ENCODE data around the gene PTTG1.

The PTTG1 gene

DNA sequence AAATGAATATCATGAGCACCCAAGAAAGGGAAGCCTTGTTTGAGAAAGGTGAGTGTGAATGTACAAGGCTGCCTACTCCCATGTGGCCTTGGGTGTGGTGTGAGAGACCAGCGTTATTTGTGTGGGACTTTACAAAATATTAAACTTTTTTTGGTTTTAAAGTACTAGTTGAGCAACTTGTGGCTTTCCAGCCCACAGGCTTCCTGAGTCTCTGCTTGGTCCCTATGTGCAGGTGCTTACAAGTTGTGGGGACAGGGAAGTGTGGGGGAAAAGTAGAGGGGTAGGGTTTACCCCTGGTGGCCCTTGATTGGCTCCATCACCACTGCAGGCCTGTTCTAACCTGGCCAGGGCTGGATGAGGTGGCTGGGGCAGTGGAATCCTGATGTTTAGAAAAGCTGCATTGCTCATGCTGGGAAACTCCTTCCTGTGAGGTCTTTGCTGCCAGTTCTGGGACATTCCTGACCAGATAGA is 19.7 kb downstream of the PTTG1 start:
- TF ChIP-seq REST (IDR thresholded peaks at IDR 0.05; ENCODE audit: insufficient read depth in 1 of 2, low read depth in 2 of 2, low read length in 2 of 2) (no peak), SIN3A (IDR thresholded peaks at IDR 0.05; ENCODE audit: borderline replicate concordance, insufficient read depth, low read length) (no peak), FOXP2 (optimal IDR thresholded peaks at IDR 0.05; ENCODE audit: borderline replicate concordance, extremely low read depth, extremely low read length, insufficient read depth) (no peak), TAF1 (IDR thresholded peaks at IDR 0.05; ENCODE audit: borderline replicate concordance, insufficient read depth, low read length) (no peak), POLR2AphosphoS5 (IDR thresholded peaks at IDR 0.05; ENCODE audit: low read depth, low read length) (no peak)

DNA sequence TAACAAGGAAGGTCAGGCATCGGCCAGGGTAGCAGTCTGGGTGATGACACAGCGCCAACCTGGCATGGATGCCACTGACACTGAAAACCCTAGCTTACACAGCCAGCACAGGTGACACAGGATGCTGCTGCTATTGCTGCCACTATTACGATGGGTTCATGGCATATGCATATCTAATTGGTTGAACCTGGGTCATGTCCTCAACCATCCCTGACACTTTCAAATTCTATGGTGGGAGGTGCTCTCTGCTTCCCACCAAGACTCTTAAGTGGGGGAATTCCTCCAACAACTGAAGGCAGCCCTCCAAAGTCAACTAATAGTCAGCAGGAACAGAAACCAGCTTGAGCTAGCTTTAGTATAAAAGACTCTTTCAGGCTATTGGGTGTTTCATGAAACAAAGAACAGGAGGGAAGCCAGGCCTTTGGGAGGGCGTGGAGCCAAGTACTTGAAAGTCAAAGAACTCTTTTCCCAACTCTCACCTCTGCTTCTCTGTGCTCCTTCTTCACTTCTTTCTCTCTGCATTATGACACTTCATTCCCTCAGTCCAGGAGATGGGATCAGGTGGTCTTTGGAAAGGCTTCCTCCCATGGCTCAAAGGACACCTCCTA is 21.3 kb downstream of the PTTG1 start:
- TF ChIP-seq SIN3A (IDR thresholded peaks at IDR 0.05; ENCODE audit: borderline replicate concordance, insufficient read depth, low read length) (no peak), POLR2AphosphoS5 (IDR thresholded peaks at IDR 0.05; ENCODE audit: low read depth, low read length) (no peak), TAF1 (IDR thresholded peaks at IDR 0.05; ENCODE audit: borderline replicate concordance, insufficient read depth, low read length) (no peak), REST (IDR thresholded peaks at IDR 0.05; ENCODE audit: insufficient read depth in 1 of 2, low read depth in 2 of 2, low read length in 2 of 2) (no peak), FOXP2 (optimal IDR thresholded peaks at IDR 0.05; ENCODE audit: borderline replicate concordance, extremely low read depth, extremely low read length, insufficient read depth) (no peak)

DNA sequence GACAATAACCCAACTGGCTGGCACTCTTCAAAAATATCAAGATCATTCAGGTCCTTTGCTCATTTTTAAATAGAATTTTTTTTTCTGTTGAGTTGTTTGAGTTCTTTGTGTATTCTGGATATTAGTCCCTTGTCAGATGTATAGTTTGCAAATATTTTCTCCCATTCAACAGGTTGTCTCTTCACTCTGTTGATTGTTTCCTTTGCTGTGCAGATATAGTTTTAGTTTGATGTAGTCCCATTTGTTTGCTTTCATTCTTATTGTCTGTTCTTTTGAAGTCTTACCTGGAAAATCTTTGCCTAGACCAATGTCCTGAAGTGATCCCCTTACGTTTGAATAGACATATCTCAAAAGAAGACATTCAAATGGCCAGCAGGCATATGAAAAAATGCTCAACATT is 22.8 kb downstream of the PTTG1 start:
- no peak for TF ChIP-seq REST (IDR thresholded peaks at IDR 0.05; ENCODE audit: insufficient read depth in 1 of 2, low read depth in 2 of 2, low read length in 2 of 2)
- TF ChIP-seq FOXP2 (optimal IDR thresholded peaks at IDR 0.05; ENCODE audit: borderline replicate concordance, extremely low read depth, extremely low read length, insufficient read depth), result no peak
- TF ChIP-seq POLR2AphosphoS5 (IDR thresholded peaks at IDR 0.05; ENCODE audit: low read depth, low read length), result no peak
- no peak for TF ChIP-seq SIN3A (IDR thresholded peaks at IDR 0.05; ENCODE audit: borderline replicate concordance, insufficient read depth, low read length)
- TF ChIP-seq TAF1 (IDR thresholded peaks at IDR 0.05; ENCODE audit: borderline replicate concordance, insufficient read depth, low read length), result no peak

- TF ChIP-seq POLR2AphosphoS5 (IDR thresholded peaks at IDR 0.05; ENCODE audit: low read depth, low read length), result no peak
- no peak for TF ChIP-seq FOXP2 (optimal IDR thresholded peaks at IDR 0.05; ENCODE audit: borderline replicate concordance, extremely low read depth, extremely low read length, insufficient read depth)
- TF ChIP-seq SIN3A (IDR thresholded peaks at IDR 0.05; ENCODE audit: borderline replicate concordance, insufficient read depth, low read length), result no peak
Measured at GRCh38 chr5:160445132-160445531, 23.5 kb downstream of the PTTG1 start.

- TF ChIP-seq POLR2AphosphoS5 (IDR thresholded peaks at IDR 0.05; ENCODE audit: low read depth, low read length) (no peak), REST (IDR thresholded peaks at IDR 0.05; ENCODE audit: insufficient read depth in 1 of 2, low read depth in 2 of 2, low read length in 2 of 2) (no peak), TAF1 (IDR thresholded peaks at IDR 0.05; ENCODE audit: borderline replicate concordance, insufficient read depth, low read length) (no peak), FOXP2 (optimal IDR thresholded peaks at IDR 0.05; ENCODE audit: borderline replicate concordance, extremely low read depth, extremely low read length, insufficient read depth) (no peak), SIN3A (IDR thresholded peaks at IDR 0.05; ENCODE audit: borderline replicate concordance, insufficient read depth, low read length) (no peak)
Measured at GRCh38 chr5:160445751-160446150, 24.1 kb downstream of the PTTG1 start.

All from PFSK-1 (cell line).